Cardiac muscle cell (in vitro differentiated cells and primary cell): Measurements from ENCODE around the gene OTOG. TPM values are rescaled to one million over a fixed set of nuclear protein-coding genes. Genes with fewer than 3 reads are reported as not detected.

ENCODE experiments used
- DNase-seq, 2 donors: peaks; one replicate each; pipeline versions ENCODE4 v3.0.0 to v3.0.0-alpha.2; 2010 to 2017; ENCODE audit warnings: low read depth in 1 of 2, low spot score in 1 of 2
- H3K27ac ChIP-seq: fragments of 200-600 bp; sonication (generic); 2 replicates; pipeline ENCODE4 v1.5.1; 2016
- H3K27me3 ChIP-seq: fragments of 200-600 bp; sonication (generic); 2 replicates; pipeline ENCODE4 v1.6.0; 2016; ENCODE audit warnings: control low read depth
- H3K36me3 ChIP-seq: fragments of 200-600 bp; sonication (generic); 2 replicates; pipeline ENCODE4 v1.5.1; 2016; ENCODE audit warnings: control low read depth
- H3K4me1 ChIP-seq: fragments of 200-600 bp; sonication (generic); 2 replicates; pipeline ENCODE4 v1.8.1; 2017; ENCODE audit warnings: low read depth, mild to moderate bottlenecking, mixed run types
- H3K4me3 ChIP-seq: fragments of 200-600 bp; sonication (generic); 2 replicates; pipeline ENCODE4 v1.5.1; 2016; ENCODE audit warnings: mild to moderate bottlenecking
- H3K9me3 ChIP-seq: fragments of 200-600 bp; sonication (generic); 2 replicates; pipeline ENCODE4 v1.5.1; 2017; ENCODE audit warnings: low read depth, mild to moderate bottlenecking, control low read depth
- polyA plus RNA-seq: library from polyadenylated mRNA; unstranded; fragments of >200 nt; fragmentation: Nextera tagmentation; extraction: Ambion mirVana; gene quantifications from 2 replicates; pipeline ENCODE4 v1.2.1, GENCODE V29; 2016
- total RNA-seq: library from RNA; depleted of rRNA; stranded (reverse); fragments of >200 nt; gene quantifications from 2 replicates; pipeline ENCODE4 v1.2.3, GENCODE V29; 2016
- TF ChIP-seq, protein P1 (sequence below): IDR thresholded peaks from 2 replicates; pipeline ENCODE4 v1.5.1; 2012; ENCODE audit warnings: low read depth, mild to moderate bottlenecking, low read length

The OTOG gene
- total and polyA plus RNA-seq, 2 experiments from 2014 or later, result 0.15 TPM; not detected in 1

DNA sequence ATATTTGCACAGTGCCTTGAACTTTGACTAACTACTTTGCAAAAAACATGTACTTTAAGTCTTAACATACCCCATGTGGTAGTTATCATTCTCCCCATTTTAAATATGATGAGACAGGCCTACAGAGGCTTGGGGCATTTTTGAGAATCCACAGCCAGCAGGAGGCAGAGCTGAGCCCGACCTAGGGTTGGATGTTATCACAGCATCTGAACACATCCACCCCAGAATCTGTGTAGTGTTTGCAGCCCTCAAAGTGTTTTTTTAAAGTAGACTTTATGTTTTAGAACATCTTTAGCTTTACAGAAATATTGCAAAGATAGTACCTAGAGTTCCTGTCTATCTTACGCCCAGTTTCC is 17.6 kb downstream of the OTOG start:
- Histone ChIP-seq H3K27ac (no peak overlapping the region), H3K36me3 (no peaks in the 10 kb centered on the region), H3K4me1 (peaks cover 10% of the 10 kb centered on the region), H3K9me3 (no peaks in the 10 kb centered on the region), H3K4me3 (no peak overlapping the region), H3K27me3 (no peaks in the 10 kb centered on the region)
- TF ChIP-seq, protein P1, sequence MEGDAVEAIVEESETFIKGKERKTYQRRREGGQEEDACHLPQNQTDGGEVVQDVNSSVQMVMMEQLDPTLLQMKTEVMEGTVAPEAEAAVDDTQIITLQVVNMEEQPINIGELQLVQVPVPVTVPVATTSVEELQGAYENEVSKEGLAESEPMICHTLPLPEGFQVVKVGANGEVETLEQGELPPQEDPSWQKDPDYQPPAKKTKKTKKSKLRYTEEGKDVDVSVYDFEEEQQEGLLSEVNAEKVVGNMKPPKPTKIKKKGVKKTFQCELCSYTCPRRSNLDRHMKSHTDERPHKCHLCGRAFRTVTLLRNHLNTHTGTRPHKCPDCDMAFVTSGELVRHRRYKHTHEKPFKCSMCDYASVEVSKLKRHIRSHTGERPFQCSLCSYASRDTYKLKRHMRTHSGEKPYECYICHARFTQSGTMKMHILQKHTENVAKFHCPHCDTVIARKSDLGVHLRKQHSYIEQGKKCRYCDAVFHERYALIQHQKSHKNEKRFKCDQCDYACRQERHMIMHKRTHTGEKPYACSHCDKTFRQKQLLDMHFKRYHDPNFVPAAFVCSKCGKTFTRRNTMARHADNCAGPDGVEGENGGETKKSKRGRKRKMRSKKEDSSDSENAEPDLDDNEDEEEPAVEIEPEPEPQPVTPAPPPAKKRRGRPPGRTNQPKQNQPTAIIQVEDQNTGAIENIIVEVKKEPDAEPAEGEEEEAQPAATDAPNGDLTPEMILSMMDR, result peak; percentile 15
- no peak for DNase-seq

DNA sequence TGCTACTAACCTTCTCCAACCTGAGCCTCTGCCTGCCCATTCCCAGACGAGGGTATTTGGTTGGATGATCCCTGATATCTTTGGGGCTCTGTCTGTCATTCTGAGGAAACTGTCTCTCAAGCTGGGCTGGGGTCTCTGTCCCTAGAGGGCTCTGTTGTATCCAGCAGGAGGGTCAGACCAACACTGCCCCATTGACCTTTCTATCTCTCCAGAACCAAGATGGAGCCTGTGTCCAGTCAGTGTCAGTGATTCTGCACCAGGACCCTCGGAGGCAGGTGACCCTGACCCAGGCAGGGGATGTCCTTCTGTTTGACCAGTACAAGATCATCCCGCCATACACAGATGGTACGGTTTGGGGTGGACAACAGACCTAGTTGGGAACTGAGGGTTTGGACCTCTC is 21.9 kb downstream of the OTOG start:
- Histone ChIP-seq H3K27ac (no peak overlapping the region), H3K36me3 (no peaks in the 10 kb centered on the region), H3K9me3 (no peaks in the 10 kb centered on the region), H3K27me3 (no peaks in the 10 kb centered on the region), H3K4me3 (no peak overlapping the region), H3K4me1 (no peaks in the 10 kb centered on the region)
- DNase-seq, result no peak
- TF ChIP-seq, protein P1, result no peak

DNA sequence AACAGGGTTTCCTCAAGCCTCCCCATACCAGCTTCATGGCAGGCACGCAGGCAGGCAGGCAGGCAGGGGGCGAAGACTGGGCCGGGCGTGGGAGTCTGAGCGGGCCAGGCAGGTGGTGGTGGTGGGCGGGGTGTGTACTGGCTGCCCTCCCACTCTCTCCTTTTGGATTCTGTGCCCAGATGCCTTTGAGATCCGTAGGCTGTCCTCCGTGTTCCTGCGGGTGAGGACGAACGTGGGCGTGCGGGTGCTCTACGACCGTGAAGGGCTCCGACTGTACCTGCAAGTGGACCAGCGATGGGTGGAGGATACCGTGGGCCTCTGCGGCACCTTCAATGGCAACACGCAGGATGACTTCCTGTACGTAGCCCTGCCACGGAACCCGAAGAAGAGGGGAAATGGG is 23.0 kb downstream of the OTOG start:
- Histone ChIP-seq H3K27me3 (no peaks in the 10 kb centered on the region), H3K9me3 (no peaks in the 10 kb centered on the region), H3K36me3 (no peaks in the 10 kb centered on the region), H3K27ac (no peak overlapping the region), H3K4me3 (no peak overlapping the region), H3K4me1 (no peaks in the 10 kb centered on the region)
- DNase-seq, result no peak
- TF ChIP-seq, protein P1, result no peak

DNA sequence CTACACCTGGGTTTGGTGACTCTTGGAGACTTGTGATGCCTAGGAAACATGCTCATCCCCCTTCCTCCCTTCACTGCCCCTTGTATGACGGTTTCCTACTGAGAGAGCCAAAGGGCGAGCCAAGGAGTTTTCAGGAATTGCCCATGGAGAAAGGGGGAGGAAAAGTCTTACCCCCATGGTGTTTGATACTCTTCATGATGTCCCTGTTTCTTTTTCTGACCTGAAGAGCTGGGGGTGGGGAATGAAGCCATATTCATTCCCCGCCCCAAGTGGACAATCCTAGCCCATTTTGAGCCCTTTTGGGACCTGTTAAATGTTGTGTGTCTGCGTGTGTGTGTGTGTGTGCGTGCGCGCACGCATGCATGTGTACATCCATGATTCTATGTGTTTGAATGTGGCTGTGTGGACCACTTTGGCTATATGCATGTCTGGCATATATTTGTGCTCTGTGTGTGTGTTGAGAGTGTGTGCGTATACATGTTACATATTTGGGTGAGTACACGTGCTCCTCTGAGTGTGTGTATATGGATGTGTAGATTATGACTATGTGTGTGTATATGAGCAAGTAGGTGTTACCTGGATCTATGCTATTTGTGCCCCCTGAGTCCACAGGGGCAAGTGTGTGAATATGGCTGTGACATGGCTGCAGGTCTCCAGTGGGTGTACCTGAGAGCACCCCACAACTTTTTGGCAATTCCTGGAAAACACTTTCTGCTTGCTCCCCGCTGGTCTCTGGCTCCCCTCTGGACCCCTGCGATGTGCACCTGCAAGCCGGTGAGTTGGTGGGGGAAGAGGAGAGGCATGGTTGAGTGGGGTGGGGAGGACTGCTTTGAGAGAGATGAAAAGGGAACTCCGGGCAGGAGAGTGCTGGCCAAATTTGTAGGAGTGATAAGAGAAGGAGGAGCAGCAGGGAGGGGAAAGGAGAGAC is 24.6 kb downstream of the OTOG start:
- H3K36me3 ChIP-seq, result no peaks in the 10 kb centered on the region
- TF ChIP-seq, protein P1, result no peak
- no peak overlapping the region for H3K27ac ChIP-seq
- no peak overlapping the region for H3K4me3 ChIP-seq
- H3K4me1 ChIP-seq, result no peaks in the 10 kb centered on the region
- H3K27me3 ChIP-seq, result no peaks in the 10 kb centered on the region
- H3K9me3 ChIP-seq, result no peaks in the 10 kb centered on the region
- DNase-seq, result no peak

DNA sequence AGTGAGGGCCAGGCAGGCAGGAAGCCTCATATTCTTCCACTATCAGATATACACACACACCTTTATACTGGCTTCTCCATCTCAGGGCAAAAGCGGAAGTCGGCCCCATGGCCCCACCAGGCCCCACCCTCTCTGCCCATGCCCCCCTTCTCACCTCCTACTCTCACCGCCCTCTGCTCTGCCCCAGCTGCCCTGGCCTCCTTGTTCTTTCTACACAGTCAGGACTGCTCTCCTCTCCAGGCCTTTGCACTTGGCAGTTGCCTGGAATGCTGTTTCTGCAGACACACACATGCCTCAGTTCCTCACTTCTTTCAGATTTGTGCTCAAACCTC is 25.3 kb downstream of the OTOG start:
- Histone ChIP-seq H3K9me3 (no peaks in the 10 kb centered on the region), H3K4me3 (no peak overlapping the region), H3K27ac (no peak overlapping the region), H3K4me1 (no peaks in the 10 kb centered on the region), H3K36me3 (no peaks in the 10 kb centered on the region), H3K27me3 (no peaks in the 10 kb centered on the region)
- TF ChIP-seq, protein P1, result no peak
- DNase-seq, result no peak
